GM21786 (cell line): ENCODE measurements around the gene MANSC4.

Experiments
- ATAC-seq: cut with Tn5 transposase; IDR thresholded peaks from one replicate; pipeline ENCODE4 v1.9.1; 2021; ENCODE audit not compliant: unreplicated experiment

Gene MANSC4

GRCh38 chr12:27779920-27780611, at the start of gene MANSC4, which contains the start of gene KLHL42:
TSS of gene MANSC4 (minus strand) at chr12:27780236. CDS start at chr12:27771276, 8,960 bp downstream.
TSS of gene KLHL42 (plus strand) at chr12:27780233. CDS start at chr12:27780331, 98 bp downstream.
- peak; percentile 66 for ATAC-seq

DNA sequence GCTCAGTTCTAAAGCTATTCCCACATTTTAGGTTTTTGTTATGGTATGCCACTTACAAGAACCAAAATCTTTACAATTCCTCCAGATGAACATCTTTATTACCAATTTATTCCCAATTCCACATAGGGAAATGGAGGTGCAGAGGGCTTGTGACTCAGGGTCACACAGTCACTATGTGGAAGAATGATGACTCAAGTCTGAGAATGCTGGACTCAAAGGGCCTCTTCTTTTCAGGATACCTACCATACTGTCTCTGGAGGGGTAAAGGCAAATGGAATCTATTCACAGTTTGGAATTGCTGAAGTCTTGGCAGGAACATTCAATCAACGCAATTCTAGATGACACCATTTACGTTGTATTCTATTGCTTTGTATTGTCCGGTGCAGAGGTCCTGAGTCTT, 48.2 kb upstream of the MANSC4 start:
- no peak for ATAC-seq

GRCh38 chr12:27826076-27826475, 46.0 kb upstream of the MANSC4 start:
- no peak for ATAC-seq

DNA sequence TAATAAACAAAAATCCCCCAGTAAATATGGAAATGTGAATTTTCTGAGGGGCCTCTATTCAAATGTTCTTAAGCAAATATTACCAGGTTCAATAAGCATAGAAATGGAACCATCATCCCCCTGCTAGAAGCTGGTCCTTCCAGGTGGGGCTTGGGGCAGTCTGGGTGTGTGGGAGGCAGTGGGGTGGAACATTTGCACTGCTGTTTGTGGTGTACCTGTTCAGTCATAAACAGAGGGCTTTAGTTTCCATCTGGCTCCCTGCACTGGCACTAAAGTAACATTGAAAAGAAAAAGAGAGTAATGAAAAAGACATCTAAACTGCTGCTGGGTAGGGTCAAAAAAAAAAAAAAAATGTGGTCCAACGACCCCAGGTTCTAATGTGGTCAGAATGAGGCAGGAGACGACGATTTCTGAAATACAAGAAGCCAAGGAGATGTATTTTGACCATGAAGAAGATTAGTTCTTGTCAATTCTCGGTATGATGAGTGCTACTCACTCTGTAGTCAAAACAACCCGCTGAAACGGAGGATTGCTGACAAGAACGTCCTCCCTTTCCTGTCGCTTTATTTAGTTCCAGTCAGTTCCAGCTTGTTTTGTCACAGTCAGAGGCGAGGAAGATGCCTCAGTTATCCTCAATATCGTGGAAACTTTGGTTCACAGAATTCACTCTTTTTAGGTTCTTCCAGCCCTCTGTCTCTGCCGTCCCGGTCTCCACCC, 44.2 kb upstream of the MANSC4 start:
- peak; percentile 48 for ATAC-seq

DNA sequence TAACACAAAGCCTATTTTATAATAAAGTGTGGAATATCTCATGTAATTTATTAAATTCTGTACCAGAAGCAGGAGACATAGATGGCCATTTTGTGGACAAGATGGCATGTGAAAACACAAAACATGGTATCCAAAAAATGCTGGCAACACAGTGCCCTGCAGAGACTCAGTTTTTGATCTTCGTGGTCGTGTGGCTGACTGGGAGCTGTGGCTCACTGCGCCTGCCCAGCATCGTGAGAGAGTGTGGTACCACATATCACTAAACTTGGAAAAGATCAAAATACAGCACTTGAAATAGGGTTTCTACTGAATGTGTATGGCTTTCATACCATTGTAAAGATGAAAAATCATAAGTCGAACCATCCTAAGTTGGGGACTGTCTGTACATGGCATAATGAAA, 43.0 kb upstream of the MANSC4 start:
- no peak for ATAC-seq

DNA sequence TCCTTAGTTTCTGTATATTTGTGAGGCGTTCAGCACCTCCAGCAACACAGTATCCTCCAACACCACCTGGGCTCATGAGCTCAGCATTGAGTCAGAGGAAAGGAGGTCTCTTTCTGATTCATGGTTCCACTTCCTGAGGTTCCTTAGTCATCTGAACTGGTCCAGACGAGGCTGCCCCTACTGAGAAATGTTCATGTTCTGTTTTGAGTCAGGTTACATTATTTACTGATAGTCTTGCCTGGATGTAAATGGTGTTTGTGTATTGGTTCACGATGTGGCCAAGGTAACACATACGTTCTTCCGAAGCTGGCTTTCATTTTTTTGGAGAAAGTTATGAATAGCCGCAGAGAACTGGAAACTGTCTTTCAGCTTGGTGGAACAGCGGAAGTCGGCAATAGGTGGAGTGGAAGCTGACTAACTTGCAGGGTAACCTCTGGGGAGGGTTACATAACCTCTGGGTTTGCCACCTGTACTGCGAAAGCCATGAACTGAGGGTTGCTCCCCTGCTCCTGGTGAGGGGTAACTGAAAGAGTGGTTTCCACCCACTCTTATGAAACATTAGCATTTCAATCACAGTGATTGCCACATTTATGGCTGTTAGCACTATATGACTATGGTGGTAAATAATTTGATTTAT, 42.2 kb upstream of the MANSC4 start:
- ATAC-seq = peak; percentile 77

DNA sequence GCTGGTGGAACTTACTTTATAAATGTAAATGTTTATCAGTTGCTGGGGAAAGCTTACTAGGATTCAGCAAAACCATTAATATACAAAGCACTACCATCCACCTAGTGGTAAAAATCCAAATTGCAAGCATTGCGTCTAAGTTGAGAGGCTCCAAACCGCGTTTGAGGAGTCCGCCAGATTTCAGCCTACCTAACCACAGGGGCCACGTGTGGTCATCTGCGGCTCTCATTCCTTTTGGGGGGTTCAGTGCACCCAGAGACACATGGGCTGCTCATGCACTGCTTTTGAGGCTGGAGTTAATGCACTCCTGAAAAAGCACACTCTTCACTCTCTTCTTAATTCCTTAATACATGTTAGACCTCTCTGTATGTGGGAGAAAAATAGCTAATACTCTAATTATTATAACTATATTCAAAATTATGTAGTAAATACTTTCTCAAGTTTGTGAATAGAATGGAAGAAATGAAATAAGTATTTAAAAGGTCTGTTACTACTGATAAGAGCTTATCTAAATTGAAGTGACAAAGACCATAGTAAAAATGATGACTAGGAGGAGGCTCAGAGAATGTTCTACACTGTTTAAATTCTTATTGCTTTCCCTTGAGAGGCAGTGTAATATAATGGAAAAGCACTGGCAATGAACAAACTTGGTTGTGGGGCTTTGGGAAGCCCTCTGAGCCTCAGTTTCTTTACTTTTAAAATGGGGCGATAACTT, 41.4 kb upstream of the MANSC4 start:
- ATAC-seq = peak; percentile 20

GRCh38 chr12:27820564-27820963, 40.5 kb upstream of the MANSC4 start:
- no peak for ATAC-seq

GRCh38 chr12:27818401-27818918, 38.4 kb upstream of the MANSC4 start:
- ATAC-seq = no peak

- no peak for ATAC-seq
Measured at GRCh38 chr12:27817766-27818165, 37.7 kb upstream of the MANSC4 start.

DNA sequence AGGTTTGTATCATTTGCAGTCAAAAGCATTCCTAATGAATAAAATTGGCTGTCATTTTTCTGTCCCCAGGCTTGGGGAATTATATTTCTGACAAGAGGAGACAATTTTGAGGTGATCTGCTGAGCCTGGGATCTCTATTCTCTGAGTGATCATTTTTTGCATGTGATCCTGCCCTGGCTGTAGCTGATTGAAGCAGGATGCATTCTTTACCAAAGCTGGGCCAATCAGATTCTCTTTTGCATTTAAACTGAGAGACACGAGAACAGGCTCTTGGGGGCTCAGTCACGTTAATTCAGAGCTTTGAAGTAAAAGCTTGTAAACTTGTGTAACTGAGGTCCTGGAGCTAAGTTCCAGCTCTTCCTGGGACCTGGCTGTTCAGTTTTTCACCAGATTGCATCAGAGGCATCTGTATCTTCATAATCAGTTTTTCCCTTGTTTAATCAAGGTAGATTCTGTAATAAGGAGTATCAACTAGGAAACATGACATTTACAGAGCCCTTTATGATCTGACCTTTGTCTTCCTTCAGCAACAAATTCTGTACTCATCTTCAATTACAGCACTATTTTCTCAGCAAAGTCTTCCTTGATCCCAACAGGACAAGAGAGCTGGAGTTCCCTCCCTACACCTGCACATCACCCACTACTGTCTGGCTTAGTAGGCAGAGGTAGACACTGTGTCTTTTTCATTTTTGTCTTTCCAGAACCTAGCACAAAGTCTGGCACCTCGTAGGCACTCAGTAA, 35.0 kb upstream of the MANSC4 start:
- no peak for ATAC-seq

- no peak for ATAC-seq
Measured at GRCh38 chr12:27814411-27814810, 34.4 kb upstream of the MANSC4 start.

DNA sequence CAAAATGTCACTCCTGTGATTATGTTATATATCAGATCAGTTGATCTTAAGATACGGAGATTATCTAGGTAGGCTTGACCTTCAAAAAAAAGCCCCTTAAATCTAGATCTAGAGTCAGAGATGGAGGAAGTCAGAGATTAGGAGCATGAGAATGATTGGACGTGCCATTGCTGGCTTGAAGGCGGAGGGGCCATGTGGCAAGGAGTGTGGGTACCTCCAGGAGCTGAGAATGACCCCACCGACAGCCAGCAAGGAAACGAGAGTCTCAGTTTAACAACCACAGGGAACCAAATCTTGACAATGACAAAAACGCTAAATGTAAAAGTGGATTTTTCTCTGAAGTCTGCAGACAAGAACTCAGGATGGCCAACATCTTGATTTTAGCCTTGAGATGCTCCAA, 32.5 kb upstream of the MANSC4 start:
- ATAC-seq = no peak

DNA sequence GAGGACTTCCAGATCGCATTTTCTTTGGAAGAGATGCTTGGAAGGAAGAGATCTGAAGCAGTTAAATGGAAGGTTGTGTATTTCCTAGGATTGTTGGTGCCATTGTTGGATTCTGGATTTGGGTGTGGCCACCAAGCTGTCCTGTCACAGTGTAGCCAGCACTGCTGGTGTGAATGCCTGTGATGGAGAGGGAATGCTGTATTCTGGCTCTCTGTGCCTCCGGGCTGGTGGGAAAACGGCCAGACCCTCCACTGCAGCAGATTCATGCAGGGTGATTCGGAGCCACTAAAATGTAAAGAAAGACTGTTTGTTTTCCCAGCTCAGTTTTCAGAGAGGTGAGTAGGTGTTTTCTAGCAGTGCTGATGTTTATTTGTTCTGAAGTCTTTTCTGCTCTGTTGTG, 30.7 kb upstream of the MANSC4 start:
- ATAC-seq = no peak

- no peak for ATAC-seq
Measured at GRCh38 chr12:27808841-27809240, 28.8 kb upstream of the MANSC4 start.

DNA sequence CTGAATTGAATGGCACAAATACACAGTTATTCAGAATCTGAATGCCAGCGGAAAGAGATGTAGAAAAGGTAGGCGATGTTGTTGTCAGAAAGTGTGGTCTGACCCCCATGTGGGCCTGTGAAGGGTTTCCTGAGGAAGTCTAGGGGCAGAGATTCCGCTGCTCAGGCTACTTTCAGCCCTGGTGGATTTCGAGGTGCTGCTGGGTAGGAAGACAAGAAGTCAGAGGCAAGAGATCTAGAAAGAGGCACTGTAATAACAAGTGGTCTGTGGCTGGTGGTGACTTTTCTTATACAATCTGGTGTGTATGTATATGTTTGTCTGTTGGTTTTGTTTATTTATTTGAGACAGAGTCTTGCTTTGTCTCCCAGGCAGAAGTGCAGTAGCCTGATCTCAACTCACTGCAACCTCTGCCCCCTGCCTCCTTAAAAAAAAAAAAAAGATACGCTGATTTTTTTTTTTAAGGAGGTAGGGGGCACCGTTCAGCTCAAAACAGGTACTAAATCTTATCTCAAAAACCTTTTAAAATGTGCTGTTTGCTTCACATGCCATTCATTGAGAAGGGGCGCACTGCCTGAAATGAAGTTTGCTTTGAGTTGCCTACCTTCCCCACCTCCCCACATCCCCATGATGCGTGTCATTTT, 27.1 kb upstream of the MANSC4 start:
- ATAC-seq = no peak

DNA sequence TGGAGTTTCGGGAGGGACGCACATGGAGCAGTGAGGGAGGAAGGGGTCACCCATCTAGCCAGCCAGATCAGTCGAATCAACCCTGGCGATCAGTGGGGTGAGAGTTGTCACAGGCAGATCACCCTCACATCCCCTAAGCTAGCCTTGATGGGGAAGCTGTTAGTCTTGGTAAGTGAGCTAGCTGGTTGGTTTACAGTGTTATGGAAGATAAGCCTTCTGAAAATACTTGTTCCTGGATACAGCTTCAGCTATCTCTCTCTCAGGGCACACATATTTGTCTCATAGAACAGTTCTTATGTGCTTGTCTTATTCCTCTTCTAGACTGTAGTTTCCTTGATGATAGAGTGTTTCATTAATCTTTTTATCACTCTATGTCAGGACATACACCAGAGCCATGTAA, 26.2 kb upstream of the MANSC4 start:
- no peak for ATAC-seq

- no peak for ATAC-seq
Measured at GRCh38 chr12:27805238-27805637, 25.2 kb upstream of the MANSC4 start.

DNA sequence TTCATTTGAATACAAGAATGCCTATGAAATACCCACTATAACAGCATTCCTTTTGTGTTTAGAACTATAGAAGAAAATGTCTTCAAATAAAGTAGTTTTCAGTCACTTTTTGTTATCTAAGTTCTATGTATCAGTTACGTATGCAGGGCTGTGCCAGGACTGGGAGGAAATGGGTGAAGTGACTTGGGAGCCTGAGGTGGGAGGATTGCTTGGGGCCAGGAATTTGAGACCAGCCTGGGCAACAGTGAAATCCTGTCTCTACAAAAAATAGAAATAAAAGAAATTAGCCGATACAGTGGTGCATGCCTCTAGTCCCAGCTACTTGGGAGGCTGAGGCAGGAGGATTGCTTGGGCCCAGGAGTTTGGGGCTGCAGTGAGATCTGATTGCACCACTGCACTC, 22.9 kb upstream of the MANSC4 start:
- ATAC-seq = no peak

GRCh38 chr12:27802511-27802910, 22.5 kb upstream of the MANSC4 start:
- ATAC-seq = no peak
